Panc1 (cell line): ENCODE results near the gene PGA3.
"Not testable (repeated sequence)": the region's sequence is repeated elsewhere in the genome, so short reads cannot be mapped to it uniquely, and the experiment has no call there.

Experiments
- POLR2AphosphoS5 ChIP-seq: IDR thresholded peaks from 2 replicates; pipeline ENCODE4 v1.6.1; 2012; ENCODE audit warnings: mild to moderate bottlenecking, low read depth, low read length, moderate library complexity
- TF ChIP-seq, protein P1 (sequence below): fragments of 450-650 bp; IDR thresholded peaks from 2 replicates; pipeline ENCODE4 v1.5.1; 2017; ENCODE audit warnings: mild to moderate bottlenecking

DNA sequence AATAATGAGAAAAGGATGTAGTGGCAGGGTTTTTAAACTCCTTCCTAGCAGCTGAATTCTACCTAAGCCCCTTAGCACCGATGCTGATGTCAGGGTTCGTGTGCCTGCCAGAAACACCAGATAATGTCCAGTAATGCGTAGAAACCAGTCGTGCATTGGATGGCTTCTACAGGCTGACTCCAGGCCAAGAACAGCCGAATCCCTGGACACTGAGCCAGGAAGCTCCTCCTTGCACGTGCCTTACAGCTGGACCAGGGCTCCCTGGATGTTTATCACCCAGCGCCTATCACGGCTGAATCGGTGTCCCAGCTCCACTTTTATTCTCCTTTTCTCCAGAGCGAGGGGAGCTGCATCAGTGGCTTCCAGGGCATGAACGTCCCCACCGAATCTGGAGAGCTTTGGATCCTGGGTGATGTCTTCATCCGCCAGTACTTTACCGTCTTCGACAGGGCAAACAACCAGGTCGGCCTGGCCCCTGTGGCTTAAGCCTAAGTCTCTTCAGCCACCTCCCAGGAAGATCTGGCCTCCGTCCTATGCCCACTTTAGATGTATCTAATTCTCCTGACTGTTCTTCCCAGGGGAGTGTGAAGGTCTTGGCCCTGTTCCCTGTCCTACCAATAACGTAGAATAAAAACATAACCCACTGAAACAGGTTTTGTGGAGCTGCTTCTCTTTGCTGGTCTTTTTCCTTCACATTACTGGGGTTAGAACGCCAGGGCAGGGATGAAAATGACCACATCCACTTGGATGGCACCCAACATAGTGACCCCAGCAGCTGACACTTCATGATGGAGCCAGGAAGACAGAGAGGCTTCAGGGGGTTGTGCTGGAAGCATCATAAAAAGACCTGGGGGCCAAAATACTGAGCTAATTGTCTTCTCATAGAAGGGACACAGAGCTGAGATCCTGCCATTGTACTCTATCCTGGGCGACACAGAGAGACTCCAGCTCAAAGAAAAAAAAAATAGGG lies 47.8 kb downstream of the PGA3 start:
- TF ChIP-seq POLR2AphosphoS5 = not testable (repeated sequence)
- TF ChIP-seq, protein P1, sequence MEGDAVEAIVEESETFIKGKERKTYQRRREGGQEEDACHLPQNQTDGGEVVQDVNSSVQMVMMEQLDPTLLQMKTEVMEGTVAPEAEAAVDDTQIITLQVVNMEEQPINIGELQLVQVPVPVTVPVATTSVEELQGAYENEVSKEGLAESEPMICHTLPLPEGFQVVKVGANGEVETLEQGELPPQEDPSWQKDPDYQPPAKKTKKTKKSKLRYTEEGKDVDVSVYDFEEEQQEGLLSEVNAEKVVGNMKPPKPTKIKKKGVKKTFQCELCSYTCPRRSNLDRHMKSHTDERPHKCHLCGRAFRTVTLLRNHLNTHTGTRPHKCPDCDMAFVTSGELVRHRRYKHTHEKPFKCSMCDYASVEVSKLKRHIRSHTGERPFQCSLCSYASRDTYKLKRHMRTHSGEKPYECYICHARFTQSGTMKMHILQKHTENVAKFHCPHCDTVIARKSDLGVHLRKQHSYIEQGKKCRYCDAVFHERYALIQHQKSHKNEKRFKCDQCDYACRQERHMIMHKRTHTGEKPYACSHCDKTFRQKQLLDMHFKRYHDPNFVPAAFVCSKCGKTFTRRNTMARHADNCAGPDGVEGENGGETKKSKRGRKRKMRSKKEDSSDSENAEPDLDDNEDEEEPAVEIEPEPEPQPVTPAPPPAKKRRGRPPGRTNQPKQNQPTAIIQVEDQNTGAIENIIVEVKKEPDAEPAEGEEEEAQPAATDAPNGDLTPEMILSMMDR = not testable (repeated sequence)
